HFFc6 (cell line): ENCODE measurements around the gene NPEPL1. TPM values are rescaled to one million over a fixed set of nuclear protein-coding genes. Genes with fewer than 3 reads are reported as not detected.

Experiments used
- DNase-seq: peaks from one replicate; pipeline ENCODE4 v3.0.0-alpha.2; 2018
- H3K27ac Mint-ChIP-seq: 2 replicates; pipeline ENCODE4 v1.8.0; 2020; ENCODE audit warnings: mild to moderate bottlenecking, mixed read lengths
- H3K27me3 Mint-ChIP-seq: 2 replicates; pipeline ENCODE4 v1.8.0; 2021; ENCODE audit warnings: mild to moderate bottlenecking, moderate library complexity, mixed read lengths; ENCODE audit not compliant: insufficient read depth
- H3K36me3 Mint-ChIP-seq: 2 replicates; pipeline ENCODE4 v1.8.0; 2021; ENCODE audit warnings: low read depth, mixed read lengths
- H3K4me1 Mint-ChIP-seq: 2 replicates; pipeline ENCODE4 v1.8.0; 2020; ENCODE audit warnings: low read depth, mixed read lengths
- H3K4me3 Mint-ChIP-seq: 2 replicates; pipeline ENCODE4 v1.8.0; 2020; ENCODE audit warnings: mild to moderate bottlenecking, moderate library complexity, mixed read lengths
- H3K9me3 Mint-ChIP-seq: 2 replicates; pipeline ENCODE4 v1.8.0; 2020; ENCODE audit warnings: mild to moderate bottlenecking, mixed read lengths
- CTCF ChIP-seq: fragments of 200-600 bp; sonication (generic); IDR thresholded peaks from 2 replicates; pipeline ENCODE4 v1.5.0; 2021; ENCODE audit warnings: antibody characterized with exemption, mild to moderate bottlenecking
- total RNA-seq, 6 experiments: library from RNA; stranded (reverse); fragmentation: NEBNext Ultra II Directional; extraction: Animal tissue kit (Norgen Biotek cat#: 25700); gene quantifications; 2 replicates in 1 of 6; 3 replicates in 5 of 6; pipeline ENCODE4 v1.2.3, GENCODE V29; 2021

The NPEPL1 gene
- total RNA-seq, 6 experiments from 2014 or later, result 12.0 to 17.8 (median 12.6) TPM

- no peak for TF ChIP-seq CTCF
- H3K9me3 Mint-ChIP-seq, result no peaks in the 10 kb centered on the region
- H3K27ac Mint-ChIP-seq, result 0 out of 2 replicates have a peak overlapping the region, but pooled peaks have one; percentile 11
- no peaks in the 10 kb centered on the region; the same call in 1 of the 2 replicates for H3K27me3 Mint-ChIP-seq
- peaks cover 34% of the 10 kb centered on the region for H3K36me3 Mint-ChIP-seq
- H3K4me3 Mint-ChIP-seq, result no peak overlapping the region
- DNase-seq, result peak; percentile 5
- H3K4me1 Mint-ChIP-seq, result peaks cover 11% of the 10 kb centered on the region
These were observed 22.5 kb upstream of the NPEPL1 start for GRCh38 chr20:58670102-58670501.

DNA sequence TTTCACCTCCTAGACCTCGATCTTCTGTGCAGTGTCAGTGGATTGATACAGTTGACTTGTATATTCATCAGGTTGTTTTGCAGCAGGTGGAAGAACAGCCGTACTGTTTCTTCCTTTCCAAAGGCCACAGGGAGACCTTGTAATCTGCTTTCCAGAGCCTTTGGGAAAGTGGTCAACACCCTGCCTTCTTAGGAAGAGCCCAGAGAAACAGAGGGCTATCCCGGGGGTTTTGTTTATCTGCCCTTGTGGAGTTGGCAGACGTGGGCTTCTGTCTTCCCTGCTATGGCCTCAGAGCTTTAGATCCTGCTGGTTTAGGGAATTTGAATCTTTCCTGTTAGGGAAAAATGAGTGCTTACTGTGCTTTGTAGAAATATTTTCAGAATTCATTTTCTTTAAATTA is 21.9 kb upstream of the NPEPL1 start:
- no peaks in the 10 kb centered on the region for H3K9me3 Mint-ChIP-seq
- H3K4me1 Mint-ChIP-seq, result peaks cover 11% of the 10 kb centered on the region
- no peak for DNase-seq
- peaks cover 2% of the 10 kb centered on the region for H3K27me3 Mint-ChIP-seq
- TF ChIP-seq CTCF, result no peak
- H3K36me3 Mint-ChIP-seq, result peaks cover 35% of the 10 kb centered on the region
- H3K27ac Mint-ChIP-seq, result no peak overlapping the region
- H3K4me3 Mint-ChIP-seq, result no peak overlapping the region

- no peak for TF ChIP-seq CTCF
- H3K4me1 Mint-ChIP-seq, result peaks cover 11% of the 10 kb centered on the region
- H3K4me3 Mint-ChIP-seq, result no peak overlapping the region
- H3K27me3 Mint-ChIP-seq, result peaks cover 2% of the 10 kb centered on the region
- peaks cover 30% of the 10 kb centered on the region for H3K36me3 Mint-ChIP-seq
- no peak for DNase-seq
- H3K27ac Mint-ChIP-seq, result no peak overlapping the region
- no peaks in the 10 kb centered on the region for H3K9me3 Mint-ChIP-seq
These were observed 19.5 kb upstream of the NPEPL1 start for GRCh38 chr20:58673119-58673518.

- no peak for DNase-seq
- no peaks in the 10 kb centered on the region for H3K9me3 Mint-ChIP-seq
- no peak overlapping the region for H3K27ac Mint-ChIP-seq
- H3K4me3 Mint-ChIP-seq, result no peak overlapping the region
- H3K27me3 Mint-ChIP-seq, result peaks cover 2% of the 10 kb centered on the region
- H3K4me1 Mint-ChIP-seq, result peaks cover 4% of the 10 kb centered on the region
- peaks cover 42% of the 10 kb centered on the region for H3K36me3 Mint-ChIP-seq
- TF ChIP-seq CTCF, result no peak
These were observed 17.4 kb upstream of the NPEPL1 start for GRCh38 chr20:58675146-58675584.

- TF ChIP-seq CTCF, result no peak
- no peak overlapping the region for H3K27ac Mint-ChIP-seq
- no peak overlapping the region for H3K4me3 Mint-ChIP-seq
- H3K27me3 Mint-ChIP-seq, result peaks cover 2% of the 10 kb centered on the region; the same call in 1 of the 2 replicates
- H3K36me3 Mint-ChIP-seq, result peaks cover 44% of the 10 kb centered on the region
- no peaks in the 10 kb centered on the region for H3K4me1 Mint-ChIP-seq
- DNase-seq, result no peak
- H3K9me3 Mint-ChIP-seq, result no peaks in the 10 kb centered on the region
These were observed 17.0 kb upstream of the NPEPL1 start for GRCh38 chr20:58675641-58676040.

DNA sequence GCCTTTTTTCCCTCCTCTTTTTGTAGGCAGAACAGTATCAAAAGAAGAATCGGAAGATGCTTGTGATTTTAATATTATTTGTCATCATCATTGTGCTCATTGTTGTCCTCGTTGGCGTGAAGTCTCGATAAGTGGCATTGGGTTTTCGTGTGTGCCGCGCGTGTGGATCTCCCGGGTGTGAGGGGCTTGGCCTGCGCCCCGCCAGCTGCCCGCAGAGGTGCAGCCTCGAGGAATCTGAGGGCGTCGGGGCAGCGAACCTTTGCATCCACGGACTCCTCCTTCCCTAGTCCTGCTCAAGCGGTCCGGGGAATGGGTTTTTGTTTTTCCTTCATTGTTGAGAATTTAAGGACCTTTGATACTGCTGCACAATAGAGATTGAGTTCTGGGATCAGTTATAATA is 16.4 kb upstream of the NPEPL1 start:
- Mint-ChIP-seq H3K4me1 (no peaks in the 10 kb centered on the region), H3K36me3 (peaks cover 46% of the 10 kb centered on the region), H3K27me3 (peaks cover 2% of the 10 kb centered on the region; the same call in 1 of the 2 replicates), H3K4me3 (no peak overlapping the region), H3K27ac (no peak overlapping the region), H3K9me3 (no peaks in the 10 kb centered on the region)
- no peak for TF ChIP-seq CTCF
- no peak for DNase-seq
